Lung (tissue), 12 donors: ENCODE measurements around the gene VSNL1. TPM values are rescaled to one million over a fixed set of nuclear protein-coding genes. Genes with fewer than 3 reads are reported as not detected.

ENCODE experiments used
- ATAC-seq: fragments of 200-7000 bp; cut with Tn5 transposase; one replicate; pipeline ENCODE4 v1.9.1; 2020; ENCODE audit warnings: moderate number of reproducible peaks; ENCODE audit not compliant: insufficient read depth, low FRiP score
- DNase-seq, 3 donors: peaks; one replicate each; pipeline ENCODE4 v3.0.0-alpha.2; 2013 to 2017
- H3K27ac ChIP-seq, 2 donors: one replicate each; pipeline ENCODE4 v1.5.1; 2013; ENCODE audit warnings: mild to moderate bottlenecking in 2 of 2, moderate library complexity in 2 of 2, control low read depth in 1 of 2, inconsistent platforms in 1 of 2, low read depth in 1 of 2, low read length in 1 of 2
- H3K27me3 ChIP-seq, 3 donors: one replicate each; pipeline ENCODE4 v1.5.1; 2013; ENCODE audit warnings: low read length in 2 of 3; ENCODE audit not compliant: control insufficient read depth in 3 of 3, insufficient read depth in 3 of 3
- H3K36me3 ChIP-seq, 4 donors: one replicate each; pipeline ENCODE4 v1.5.1; 2013; ENCODE audit warnings: low read length in 4 of 4, mild to moderate bottlenecking in 1 of 4, moderate library complexity in 1 of 4; ENCODE audit not compliant: control insufficient read depth in 4 of 4, insufficient read depth in 4 of 4
- H3K4me1 ChIP-seq, 5 donors: one replicate each; pipeline ENCODE4 v1.5.1; 2013; ENCODE audit warnings: low read length in 5 of 5, mild to moderate bottlenecking in 2 of 5, moderate library complexity in 1 of 5; ENCODE audit not compliant: control insufficient read depth in 5 of 5, insufficient read depth in 5 of 5
- H3K4me3 ChIP-seq: one replicate; pipeline ENCODE4 v1.5.1; 2013; ENCODE audit warnings: mild to moderate bottlenecking, control low read depth, moderate library complexity
- H3K9ac ChIP-seq, 2 donors: one replicate each; pipeline ENCODE4 v1.5.1; 2013; ENCODE audit warnings: low read length in 2 of 2, control low read depth in 1 of 2; ENCODE audit not compliant: insufficient read depth in 1 of 2
- H3K9me3 ChIP-seq, 4 donors: one replicate each; pipeline ENCODE4 v1.5.1; 2013; ENCODE audit warnings: low read length in 3 of 4, mild to moderate bottlenecking in 1 of 4, moderate library complexity in 1 of 4; ENCODE audit not compliant: control insufficient read depth in 4 of 4, insufficient read depth in 3 of 4
- WGBS, 2 donors: extraction: QIAGEN DNeasy Blood & Tissue Kit; methylation state at CpG; one replicate each; pipeline ENCODE4 v1.1.7; 2013; 5-methylcytosine and 5-hydroxymethylcytosine counted together
- polyA plus RNA-seq, 2 donors: library from polyadenylated mRNA; stranded (reverse); fragments of 200-250 nt; gene quantifications; one replicate each; pipeline ENCODE4 v1.2.1, GENCODE V29; 2013
- total RNA-seq, 2 donors: library from RNA; depleted of rRNA in 1 of 2; stranded (reverse); fragments of >200 nt in 1 of 2; gene quantifications; one replicate each; pipeline ENCODE4 v1.2.1, GENCODE V29; 2014 to 2021
- TF ChIP-seq, protein P1 (sequence below): IDR thresholded peaks from 2 replicates; pipeline ENCODE4 v1.5.1; 2012; ENCODE audit warnings: mild to moderate bottlenecking; ENCODE audit errors: control extremely low read depth, extremely low read depth
- donor health status: control.
- donor health status: control.
- donor health status: Bipolar disorder and iron deficiency.
- donor health status: healthy.
- donor health status: DM: yes; HTN: yes; CAD: no.

VSNL1 gene
- total and polyA plus RNA-seq, 4 donors: 0.87 to 6.9 (median 1.5) TPM

DNA sequence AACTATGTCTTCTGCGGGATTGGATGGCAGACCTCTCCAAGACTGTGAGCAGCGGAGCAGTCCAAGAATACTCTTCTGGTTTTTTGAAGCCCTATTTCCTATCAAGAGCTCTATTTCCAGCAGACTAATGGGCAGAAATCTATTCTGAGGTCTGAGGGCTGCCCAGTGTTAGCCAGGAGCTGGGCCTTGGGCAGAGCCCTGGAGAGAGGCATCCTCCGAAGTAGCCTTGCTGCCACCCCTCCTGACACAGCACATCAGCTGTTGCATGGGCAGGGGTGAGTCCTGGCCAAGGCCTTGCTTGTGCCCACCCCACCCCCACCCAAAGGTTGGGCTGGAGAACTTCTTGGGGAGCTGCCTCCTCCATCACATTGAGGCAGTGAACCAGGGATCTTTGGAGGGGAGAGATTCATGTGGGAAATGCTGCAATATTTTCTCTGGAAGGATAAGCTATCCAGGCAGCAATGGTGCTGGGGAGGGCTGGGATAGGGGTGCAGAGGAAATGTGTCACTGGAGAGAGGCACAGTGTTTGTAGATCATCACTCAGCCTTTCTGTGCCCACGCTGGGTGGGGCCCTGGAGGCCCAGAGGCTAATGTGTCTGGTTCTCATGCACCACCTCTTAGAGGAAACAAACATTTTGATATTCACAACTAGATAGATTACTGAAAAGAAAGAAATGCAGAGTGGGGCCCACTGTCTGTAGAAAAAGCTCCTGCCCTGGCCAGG, 104.7 kb downstream of the VSNL1 start:
- no peaks in the 10 kb centered on the region for H3K27me3 ChIP-seq
- ATAC-seq (no peak), DNase-seq (no peak)
- peak overlapping the region in 1 of 2 donors; percentile 21 for H3K27ac ChIP-seq
- no peak overlapping the region for H3K9ac ChIP-seq
- H3K4me1 ChIP-seq: peaks cover 0 to 31% (median 9%) of the 10 kb centered on the region in 5 donors
- 84 to 89% methylated on average over 4 of the region's 4 CpGs for WGBS, 2 donors
- H3K9me3 ChIP-seq: no peaks in the 10 kb centered on the region
- no peaks in the 10 kb centered on the region for H3K36me3 ChIP-seq
- TF ChIP-seq, protein P1, sequence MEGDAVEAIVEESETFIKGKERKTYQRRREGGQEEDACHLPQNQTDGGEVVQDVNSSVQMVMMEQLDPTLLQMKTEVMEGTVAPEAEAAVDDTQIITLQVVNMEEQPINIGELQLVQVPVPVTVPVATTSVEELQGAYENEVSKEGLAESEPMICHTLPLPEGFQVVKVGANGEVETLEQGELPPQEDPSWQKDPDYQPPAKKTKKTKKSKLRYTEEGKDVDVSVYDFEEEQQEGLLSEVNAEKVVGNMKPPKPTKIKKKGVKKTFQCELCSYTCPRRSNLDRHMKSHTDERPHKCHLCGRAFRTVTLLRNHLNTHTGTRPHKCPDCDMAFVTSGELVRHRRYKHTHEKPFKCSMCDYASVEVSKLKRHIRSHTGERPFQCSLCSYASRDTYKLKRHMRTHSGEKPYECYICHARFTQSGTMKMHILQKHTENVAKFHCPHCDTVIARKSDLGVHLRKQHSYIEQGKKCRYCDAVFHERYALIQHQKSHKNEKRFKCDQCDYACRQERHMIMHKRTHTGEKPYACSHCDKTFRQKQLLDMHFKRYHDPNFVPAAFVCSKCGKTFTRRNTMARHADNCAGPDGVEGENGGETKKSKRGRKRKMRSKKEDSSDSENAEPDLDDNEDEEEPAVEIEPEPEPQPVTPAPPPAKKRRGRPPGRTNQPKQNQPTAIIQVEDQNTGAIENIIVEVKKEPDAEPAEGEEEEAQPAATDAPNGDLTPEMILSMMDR: no peak
- H3K4me3 ChIP-seq: no peak overlapping the region

DNA sequence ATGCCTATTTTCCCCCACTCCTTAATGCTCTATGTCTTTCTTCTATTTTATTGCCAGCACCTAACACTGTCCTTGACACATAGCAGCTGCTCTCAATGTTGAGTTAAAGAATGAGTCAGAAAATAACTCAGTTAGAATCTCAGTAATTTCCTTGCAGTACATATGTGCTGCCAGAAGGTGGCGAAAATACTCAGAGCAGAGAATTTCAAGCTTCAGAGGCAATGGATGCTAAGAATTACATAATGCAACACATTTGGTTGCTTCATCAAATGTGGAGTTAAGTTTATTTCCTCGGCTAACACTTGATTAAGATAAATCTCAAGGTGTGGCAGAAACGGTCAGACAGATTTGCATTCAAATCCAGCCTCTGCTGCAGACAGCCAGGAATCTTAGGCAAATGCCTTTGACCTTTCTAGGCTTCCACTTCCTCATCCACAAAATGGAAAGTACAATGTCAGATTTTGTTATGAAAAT, 105.6 kb downstream of the VSNL1 start:
- H3K4me1 ChIP-seq: peaks cover 0 to 31% (median 9%) of the 10 kb centered on the region in 5 donors
- peak; percentile 74 to 94 (median 89) for DNase-seq
- TF ChIP-seq, protein P1: peak; percentile 55
- H3K9me3 ChIP-seq: no peaks in the 10 kb centered on the region
- H3K9ac ChIP-seq: no peak overlapping the region
- no peak overlapping the region for H3K27ac ChIP-seq
- H3K4me3 ChIP-seq: no peak overlapping the region
- H3K36me3 ChIP-seq: no peaks in the 10 kb centered on the region
- peak; percentile 77 for ATAC-seq
- WGBS, 2 donors: 0 to 2% methylated on average over 3 of the region's 3 CpGs
- H3K27me3 ChIP-seq: no peaks in the 10 kb centered on the region

DNA sequence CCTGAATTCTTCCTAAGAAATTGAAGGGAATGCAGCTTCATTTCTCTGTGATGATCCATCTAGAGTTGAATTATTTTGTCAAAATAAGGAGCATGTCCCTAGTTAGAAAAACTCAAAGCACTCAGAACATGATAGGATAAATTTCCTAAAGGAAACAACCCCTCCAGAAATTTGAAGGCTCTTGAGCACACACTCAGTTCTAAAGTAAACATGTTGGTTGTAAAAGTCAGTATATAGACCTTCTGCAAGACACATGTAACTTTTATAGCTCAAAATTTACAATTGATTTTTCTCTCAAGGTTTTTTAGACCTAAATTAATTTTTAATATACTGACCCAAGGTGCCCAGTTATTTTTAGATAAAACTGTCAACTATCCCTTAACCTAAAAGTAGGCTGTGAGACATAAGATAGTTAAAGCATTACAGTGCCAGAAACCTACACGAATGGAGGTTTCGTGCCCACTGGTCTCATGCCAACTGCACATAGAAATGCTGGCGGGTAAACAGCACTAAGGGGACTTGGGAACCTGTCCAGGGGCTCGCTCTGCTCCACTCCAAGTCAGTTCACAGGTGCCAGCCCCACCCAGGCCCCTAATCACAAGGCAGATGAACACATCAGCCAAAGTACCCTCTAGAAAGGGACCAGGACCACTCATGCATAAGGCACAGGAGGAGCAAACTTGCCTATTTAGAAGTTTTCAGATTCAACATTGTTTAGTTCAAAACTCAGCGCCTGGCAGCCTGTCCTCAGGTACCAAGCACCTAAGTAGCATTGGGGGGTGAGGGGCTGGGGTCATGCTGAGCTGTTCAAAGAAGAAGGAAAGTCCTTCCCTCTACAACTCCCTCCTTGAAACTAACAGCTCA, 106.6 kb downstream of the VSNL1 start:
- WGBS, 2 donors: 58 to 79% methylated on average over 5 of the region's 5 CpGs
- DNase-seq (peak; percentile 14 to 46 (median 28)), ATAC-seq (no peak)
- Histone ChIP-seq H3K36me3 (no peaks in the 10 kb centered on the region), H3K4me3 (no peak overlapping the region), H3K9me3 (peaks cover 0 to 2% (median 0%) of the 10 kb centered on the region in 4 donors), H3K9ac (no peak overlapping the region), H3K4me1 (peaks cover 0 to 31% (median 9%) of the 10 kb centered on the region in 5 donors), H3K27ac (no peak overlapping the region), H3K27me3 (no peaks in the 10 kb centered on the region)
- TF ChIP-seq, protein P1: no peak
